GM23248 (cell line): ENCODE measurements around the gene IFNL1.
"Not testable (repeated sequence)": the region's sequence is repeated elsewhere in the genome, so short reads cannot be mapped to it uniquely, and the experiment has no call there.

ENCODE experiments used
- EZH2 ChIP-seq: fragments of 200-600 bp; sonication (generic); IDR thresholded peaks from 2 replicates; pipeline ENCODE4 v1.6.1; 2018; ENCODE audit warnings: antibody characterized with exemption, mild to moderate bottlenecking; ENCODE audit not compliant: insufficient read depth, poor library complexity, severe bottlenecking
- EZH2phosphoT487 ChIP-seq: fragments of 200-600 bp; sonication (generic); IDR thresholded peaks from 2 replicates; pipeline ENCODE4 v1.6.1; 2018; ENCODE audit warnings: antibody characterized with exemption, moderate library complexity, mild to moderate bottlenecking, low read depth; ENCODE audit not compliant: insufficient read depth

DNA sequence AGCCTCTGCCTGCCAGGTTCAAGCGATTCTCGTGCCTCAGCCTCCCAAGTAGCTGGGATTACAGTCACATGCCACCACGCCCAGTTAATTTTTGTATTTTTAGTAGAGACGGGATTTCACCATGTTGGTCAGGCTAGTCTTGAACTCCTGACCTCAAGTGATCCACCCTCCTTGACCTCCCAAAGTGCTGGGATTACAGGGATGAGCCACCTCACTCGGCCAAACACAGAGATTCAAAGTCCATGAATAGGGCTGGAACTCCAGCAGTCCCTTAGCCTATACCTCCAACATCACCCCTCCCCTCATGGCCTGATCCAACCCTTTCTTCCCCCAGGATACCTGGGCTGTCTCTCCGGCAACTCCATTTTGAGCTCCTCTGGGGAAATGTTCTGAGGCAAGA lies 36.5 kb downstream of the IFNL1 start:
- TF ChIP-seq EZH2, EZH2phosphoT487: not testable (repeated sequence)
